Hematopoietic multipotent progenitor cell treated with erythropoietin and hydrocortisone succinate and interleukin-3 and kit ligand, for 6 days (in vitro differentiated cells): ENCODE measurements around the gene DIPK2A.

Experiments used
- DNase-seq: peaks from one replicate; pipeline ENCODE4 v3.0.0-alpha.2; 2015

The DIPK2A gene, protein sequence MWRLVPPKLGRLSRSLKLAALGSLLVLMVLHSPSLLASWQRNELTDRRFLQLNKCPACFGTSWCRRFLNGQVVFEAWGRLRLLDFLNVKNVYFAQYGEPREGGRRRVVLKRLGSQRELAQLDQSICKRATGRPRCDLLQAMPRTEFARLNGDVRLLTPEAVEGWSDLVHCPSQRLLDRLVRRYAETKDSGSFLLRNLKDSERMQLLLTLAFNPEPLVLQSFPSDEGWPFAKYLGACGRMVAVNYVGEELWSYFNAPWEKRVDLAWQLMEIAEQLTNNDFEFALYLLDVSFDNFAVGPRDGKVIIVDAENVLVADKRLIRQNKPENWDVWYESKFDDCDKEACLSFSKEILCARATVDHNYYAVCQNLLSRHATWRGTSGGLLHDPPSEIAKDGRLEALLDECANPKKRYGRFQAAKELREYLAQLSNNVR

DNA sequence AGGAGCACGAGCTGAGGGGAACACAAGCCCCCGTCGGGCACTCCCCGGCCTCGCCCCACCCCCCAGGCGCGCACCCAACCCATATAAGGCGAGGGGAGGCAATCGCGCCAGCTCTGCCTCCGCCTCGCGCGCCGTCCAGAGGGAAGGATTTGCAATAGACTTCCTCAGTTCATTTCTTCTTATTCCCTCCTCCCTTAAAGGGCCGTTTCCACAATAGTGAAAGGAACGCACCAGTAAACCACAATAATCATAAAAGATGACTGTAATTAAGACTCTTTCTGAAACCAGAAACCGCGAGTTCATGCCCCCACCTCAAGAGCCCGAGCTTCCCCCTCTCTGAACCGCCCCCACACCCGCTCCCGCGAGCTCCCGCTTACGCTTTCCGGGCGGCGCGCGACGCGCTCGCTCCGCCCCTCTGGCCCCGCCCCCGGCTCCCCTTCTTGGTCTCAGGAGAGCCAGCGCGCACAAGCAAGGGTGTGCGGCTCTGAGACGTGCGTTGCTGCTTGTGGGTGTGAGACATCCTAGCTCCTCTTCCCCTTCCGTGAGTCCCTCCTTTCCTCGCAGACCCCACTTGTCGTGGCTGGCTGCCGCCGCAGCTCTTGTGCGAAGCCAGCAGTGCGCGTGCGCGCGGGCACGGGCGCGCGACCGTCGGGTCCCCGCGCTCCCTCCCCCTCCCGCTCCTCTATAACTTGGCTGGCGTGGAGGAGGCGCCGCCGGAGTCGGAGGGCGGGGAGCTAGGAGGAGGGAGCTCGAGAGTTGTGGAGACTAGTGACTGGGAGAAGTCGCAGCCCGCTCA lies at the start of gene DIPK2A:
TSS of gene DIPK2A (plus strand) at position 465 of the 796 bp plus-strand sequence. CDS start 510 bp downstream, outside the sequence.
- DNase-seq: peak; percentile 95

DNA sequence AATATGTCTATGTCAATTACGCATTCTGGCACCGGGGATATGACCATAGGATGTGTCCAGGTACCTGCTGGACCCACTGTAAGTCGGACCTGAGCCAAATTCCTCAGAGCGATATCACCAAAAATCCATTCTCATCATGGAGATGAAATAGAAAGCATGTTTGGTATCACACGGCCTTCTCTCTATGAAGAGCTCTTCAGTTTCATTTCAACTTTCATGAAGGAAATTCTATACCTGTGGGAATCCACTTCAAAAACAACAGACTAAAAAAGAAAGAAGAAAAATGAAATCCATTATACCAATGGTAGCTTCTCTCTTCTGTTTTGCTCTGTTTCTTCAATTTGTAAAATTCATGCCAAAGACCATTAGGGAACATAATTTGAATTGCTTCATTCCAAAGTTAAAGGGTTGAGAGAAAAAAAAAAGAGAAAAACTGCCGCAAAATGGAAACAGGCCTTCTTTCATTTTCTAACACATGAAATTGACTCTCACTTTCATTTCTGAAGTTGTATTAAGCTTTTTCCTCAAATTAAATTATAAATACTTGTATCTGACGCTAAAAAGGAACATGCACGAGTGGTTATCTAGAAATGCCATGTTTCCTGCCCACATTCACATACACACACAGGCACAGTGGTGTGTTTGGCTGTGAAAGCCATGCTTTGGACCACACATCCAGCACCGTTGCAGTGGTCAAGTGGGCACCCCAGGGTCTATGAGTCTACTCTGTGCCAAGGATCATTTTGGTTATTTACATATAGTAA lies 46.9 kb upstream of the DIPK2A start:
- peak; percentile 23 for DNase-seq

DNA sequence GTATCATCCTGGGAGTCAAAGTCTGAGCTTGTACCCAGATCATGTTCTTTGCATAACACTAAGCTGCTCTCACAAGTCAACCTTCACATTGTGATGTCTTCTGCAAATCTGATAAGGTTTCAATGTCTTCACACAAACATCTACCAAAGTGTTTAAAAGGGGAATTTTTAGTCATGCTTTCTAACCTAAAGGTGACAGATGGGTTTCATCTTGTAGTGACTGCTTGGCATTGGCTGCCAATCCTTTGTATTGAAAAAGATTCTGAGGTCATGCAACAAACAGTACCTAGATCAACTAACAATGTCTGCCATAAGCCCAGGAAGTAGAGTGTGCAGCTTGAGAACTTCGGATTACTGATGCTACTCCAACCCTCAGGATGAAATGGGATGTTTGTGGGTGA lies 43.6 kb upstream of the DIPK2A start:
- no peak for DNase-seq

DNA sequence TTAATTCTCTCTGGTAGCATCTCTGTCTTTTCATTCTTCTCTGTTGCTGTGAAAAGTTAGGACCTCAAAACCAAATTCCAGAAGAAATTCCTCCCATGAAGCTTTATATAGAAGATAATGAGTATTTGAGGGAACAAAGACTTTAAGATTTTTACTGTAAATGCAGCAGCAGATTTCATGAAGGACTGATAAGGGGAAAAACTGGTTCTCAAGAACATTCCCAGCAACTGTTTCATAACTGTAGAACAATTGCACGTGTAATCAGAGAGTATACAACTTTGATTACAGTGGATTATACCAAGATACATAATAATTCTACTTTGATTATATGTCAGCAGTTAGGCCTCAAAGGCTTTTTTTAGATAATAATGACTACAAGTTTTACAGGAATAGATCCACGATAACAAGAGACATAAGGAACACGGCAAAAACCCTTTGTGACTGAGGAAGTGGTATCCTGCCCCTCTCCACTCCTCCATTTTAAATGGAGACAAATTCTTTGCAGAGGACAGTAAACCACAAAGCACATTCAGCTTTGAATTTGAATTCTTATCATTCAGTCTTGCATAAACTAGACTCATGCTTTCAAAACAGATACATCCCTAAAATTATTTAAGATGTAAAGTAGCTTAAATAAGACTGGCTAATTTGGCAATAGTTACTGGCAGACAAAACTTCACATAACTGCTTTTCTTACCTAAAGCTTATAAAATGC lies 42.9 kb upstream of the DIPK2A start:
- DNase-seq: no peak

DNA sequence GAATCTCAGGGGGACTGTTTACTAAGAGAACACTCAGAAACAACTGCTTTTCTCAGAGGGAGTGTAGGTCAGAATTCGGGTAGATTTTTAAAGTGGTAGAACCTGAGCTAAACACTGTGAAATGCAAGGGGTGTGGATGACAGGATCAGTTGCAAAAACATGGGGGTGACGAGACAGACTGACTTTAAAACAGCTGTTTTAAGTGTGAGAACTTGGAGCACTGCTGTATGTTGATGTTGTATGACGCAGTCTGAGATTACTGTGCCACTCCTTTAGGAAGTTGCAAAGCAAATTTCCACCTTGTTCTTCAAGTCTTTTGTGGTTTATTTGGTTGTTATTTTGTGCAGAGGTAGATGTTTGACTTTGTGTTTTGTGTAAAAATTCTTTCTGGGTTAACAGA lies 36.8 kb upstream of the DIPK2A start:
- no peak for DNase-seq

DNA sequence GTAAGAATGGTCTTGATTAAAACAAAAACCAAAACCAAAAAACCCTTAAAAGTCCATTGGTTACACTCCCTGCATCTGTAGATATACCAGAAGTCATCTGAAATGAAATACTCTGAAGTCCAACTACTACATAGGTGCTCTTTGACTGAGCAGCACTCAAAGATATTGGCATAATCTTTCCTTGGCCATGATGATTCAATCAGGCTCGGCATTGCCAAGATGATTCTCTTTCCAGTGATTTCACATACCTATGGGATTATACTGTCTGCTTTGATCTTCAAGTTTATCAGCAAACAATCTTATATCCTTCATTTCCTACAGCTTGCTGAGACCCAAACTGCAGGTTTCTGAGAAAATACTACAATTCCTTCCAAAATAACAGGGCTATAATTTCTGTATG lies 35.9 kb upstream of the DIPK2A start:
- DNase-seq: no peak

DNA sequence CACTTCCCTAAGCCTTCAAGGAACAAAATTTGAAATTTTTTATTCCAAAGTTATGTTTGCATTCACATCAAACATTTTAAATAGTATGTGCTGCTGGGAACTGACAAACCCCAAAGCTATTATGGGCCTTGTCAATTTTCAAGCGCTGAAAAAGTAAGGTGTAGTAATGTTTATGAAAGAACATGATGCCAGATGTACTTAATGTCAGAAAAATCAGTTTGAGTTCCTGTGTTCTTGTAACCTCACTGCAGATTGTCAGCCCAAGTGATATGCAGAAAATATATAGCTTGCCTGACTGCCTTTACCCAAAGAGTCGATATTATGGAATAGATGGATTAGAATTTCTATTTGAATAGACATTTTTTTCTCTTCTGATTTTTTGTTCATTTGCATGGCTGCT lies 20.8 kb upstream of the DIPK2A start:
- no peak for DNase-seq

DNA sequence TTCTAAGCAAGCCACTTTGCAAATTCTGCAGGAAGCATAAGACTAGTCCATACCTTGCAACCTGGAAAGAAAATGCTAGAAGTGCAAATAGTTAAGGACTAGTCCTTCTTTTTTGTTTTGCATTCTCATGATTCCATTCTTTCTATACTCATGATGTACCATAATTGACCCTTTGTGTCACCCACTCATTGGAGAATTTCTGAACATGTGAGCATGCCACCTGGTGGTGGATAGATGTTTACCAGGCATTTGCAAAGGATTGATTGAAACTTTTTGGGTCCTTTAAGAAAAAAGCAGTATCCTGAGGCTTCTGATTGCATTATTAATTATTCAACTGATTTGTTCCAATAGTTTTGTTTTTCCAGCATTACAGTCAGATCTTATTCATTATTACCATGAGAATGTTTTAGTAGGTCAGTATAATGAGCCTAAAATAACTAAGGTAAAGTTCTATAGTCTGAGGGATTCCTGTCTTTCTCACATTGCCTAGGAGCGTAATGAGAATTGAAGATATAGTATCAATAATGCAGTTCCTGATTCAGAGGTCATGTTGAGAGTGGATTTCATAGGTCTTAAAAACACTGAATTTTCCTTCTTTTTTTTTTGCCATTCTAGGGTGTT lies 20.2 kb upstream of the DIPK2A start:
- DNase-seq: peak; percentile 73

DNA sequence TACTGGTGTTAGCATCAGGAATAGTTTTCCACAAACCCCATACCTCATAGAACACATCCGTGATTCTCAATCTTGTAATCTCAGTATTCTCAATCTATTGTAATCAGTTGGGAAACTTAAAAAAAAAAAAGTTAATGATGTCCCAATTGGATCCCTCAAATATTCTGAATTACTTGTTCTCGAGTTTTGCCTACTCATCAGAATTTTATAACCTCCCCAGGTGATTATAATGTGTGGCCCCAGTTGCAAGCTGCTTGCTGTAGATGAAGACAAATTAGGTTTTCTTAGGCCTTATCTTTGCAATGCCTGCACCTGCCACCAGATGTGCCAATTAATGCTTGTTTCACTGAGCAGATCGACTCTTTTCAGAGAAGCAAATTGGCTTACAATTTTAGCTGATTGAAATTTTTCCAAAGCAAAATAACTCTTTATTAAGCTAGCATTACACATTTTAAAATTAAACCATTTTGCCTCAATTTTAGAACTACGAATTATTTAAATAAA lies 19.0 kb upstream of the DIPK2A start:
- peak; percentile 32 for DNase-seq

DNA sequence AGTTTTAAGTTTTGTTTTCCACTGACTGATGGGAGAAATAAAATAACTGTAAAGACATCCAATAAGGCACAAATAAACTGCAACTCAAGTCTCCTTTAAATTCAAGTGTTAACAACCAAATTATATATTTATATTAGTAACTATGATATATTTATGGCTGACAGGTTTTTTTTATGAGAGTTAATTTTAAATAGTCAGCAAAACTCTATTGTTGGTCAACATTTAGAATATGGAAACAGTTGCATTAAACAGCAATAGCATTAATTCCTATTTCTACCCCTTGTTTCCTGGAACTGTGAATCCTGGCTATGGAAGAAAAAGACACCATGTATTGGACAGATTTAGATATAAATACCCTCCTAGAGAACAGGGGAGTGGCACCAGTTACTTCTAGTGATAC lies 16.5 kb upstream of the DIPK2A start:
- DNase-seq: no peak

DNA sequence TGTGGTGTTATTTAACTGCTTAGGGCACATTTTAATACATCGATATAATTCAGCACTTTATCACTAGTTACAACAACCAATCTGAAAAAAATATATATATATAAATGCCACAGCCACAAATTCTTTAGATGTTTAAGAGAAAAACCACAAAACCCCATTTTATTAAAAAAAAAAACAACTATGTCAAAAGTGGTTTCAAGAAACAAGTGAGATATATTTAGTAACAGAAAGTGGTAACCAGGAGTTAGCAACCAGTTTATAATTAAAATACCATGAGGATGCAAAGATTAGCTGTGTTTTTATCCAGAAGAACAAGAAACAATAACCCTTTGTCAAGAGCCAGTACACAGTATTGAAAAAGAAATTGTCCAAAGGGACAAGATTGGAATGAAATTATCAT lies 14.8 kb upstream of the DIPK2A start:
- no peak for DNase-seq

DNA sequence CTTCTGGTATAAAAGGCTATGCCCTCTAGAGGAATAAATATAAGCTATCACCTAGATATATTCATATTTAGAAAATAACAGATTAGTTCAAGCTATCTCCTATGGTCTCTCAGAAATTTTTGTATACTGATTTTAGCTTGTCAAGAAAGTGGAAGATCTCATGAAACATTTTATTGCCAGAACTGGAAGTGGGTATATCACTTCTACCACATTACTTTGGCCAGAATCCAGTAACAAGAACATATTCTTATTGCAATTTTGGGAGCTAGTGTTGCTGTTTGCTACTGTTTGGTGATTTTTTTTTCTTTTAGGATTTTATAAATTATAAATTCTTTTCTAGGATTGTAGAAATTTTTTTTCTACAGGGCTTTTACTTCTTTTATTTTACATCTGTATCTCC lies 14.2 kb upstream of the DIPK2A start:
- no peak for DNase-seq

DNA sequence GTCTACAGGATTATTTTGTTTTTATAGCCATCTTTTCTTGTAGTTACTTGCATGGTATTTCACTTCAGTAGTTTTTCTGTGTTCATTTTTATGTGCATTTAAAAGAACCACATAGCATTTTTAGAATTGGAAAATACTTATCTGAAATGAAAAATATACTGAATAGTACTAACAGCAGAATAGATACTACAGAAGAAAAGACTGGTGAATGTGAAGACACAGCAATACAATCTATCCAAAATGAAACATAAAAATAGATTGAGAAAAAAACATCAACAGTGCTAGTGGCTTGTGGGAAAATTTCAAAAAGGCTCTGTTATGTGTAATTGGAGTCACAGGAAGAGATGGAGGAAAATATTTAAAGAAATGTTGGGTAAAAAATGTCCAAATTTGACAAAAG lies 12.7 kb upstream of the DIPK2A start:
- no peak for DNase-seq

DNA sequence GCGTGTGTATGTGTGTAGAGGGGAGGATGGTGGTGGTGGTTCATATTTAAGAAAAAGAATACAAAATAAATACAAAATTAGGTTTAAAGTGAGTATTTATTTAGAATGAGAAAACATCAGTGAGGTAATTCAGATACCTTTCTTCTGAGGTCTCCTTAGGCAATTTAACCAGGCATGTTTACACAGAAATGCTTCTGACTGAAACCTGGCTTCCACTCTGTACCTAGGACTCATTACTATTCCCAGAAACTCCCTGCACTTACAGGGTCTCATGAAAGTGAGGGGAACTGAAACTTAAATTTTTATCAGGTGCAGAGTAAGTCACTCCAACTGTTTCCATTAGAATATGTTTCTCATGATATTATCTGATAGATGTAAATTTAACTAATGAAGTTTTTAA lies 10.3 kb upstream of the DIPK2A start:
- DNase-seq: no peak

DNA sequence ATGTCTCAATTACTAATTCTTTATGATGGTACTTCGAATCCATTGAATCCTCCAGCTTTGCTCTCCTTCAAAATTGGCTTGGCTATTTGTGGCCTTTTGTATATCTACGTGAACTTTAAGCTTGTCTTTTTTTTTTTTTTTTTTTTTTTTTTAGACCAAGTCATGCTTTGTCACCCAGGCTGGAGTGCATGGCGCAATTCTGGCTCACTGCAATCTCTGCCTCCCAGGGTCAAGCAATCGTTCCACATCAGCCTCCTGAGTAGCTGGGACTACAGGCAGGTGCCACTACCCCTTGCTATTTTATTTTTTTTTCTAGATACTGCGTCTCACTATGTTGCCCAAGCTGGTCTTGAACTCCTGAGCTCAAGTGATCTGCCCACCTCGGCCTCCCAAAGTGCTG lies 7.7 kb upstream of the DIPK2A start:
- no peak for DNase-seq

DNA sequence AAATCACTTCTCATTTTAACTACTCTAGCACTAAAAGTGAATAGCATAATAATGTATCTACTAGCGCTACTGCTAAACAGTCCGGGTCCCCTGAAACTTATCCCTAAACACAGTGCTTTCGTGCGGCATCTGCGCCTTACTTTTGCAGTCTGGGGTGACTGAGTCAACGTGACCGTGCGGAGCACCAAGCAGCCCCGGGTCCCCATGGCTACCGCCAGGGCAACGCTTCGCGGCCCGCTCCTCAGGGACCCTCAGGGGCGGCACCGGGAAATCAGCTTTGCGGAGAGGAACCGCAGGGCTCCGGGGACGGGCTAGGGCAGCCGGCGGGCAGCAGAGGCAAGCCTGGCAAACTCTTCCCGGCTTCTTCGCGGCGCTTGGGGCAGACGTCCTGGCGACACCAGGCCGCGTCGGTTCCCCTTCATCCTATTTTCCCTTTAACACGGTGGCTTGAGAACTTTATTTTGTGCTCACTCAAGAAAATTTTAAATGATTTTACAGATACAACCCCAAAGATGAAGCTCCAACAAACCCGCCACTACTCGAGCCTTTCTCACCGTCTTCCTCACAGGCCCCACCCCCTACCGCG lies 757 bp upstream of the DIPK2A start:
- peak; percentile 71 for DNase-seq

DNA sequence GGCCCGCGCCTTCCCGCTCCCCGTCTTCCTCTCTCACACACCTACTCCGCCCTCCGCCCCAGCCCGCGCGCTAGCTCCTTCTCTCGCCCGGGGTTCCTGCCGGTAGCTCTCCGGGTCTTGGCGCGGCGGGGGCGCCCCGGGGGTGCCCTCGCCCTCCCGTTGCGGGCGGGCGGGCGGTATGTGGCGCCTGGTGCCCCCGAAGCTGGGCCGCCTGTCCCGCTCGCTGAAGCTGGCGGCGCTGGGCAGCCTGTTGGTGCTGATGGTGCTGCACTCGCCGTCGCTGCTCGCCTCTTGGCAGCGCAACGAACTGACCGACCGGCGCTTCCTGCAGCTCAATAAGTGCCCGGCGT lies 507 bp downstream of the DIPK2A start:
- DNase-seq: no peak

DNA sequence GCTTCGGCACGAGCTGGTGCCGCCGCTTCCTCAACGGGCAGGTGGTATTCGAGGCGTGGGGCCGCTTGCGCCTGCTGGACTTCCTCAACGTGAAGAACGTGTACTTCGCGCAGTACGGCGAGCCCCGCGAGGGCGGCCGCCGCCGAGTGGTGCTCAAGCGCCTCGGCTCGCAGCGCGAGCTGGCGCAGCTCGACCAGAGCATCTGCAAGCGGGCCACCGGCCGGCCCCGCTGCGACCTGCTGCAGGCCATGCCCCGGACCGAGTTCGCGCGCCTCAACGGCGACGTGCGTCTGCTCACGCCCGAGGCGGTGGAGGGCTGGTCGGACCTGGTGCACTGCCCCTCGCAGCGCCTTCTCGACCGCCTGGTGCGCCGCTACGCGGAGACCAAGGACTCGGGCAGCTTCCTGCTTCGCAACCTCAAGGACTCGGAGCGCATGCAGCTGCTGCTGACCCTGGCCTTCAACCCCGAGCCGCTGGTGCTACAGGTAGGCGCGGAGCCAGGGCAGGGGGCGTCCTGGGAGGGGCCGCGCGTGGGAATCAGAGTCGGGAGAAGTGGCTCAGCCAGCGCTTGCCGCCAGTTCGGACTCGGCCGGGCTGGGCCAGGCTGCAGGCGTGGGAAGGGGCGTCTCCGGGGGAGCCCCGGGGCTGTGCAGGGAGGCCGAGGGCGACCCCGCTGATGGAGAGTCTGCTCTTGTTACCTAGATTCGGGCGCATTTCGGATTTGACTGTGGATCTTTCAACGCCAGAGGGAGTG lies 1.1 kb downstream of the DIPK2A start:
- peak; percentile 74 for DNase-seq

DNA sequence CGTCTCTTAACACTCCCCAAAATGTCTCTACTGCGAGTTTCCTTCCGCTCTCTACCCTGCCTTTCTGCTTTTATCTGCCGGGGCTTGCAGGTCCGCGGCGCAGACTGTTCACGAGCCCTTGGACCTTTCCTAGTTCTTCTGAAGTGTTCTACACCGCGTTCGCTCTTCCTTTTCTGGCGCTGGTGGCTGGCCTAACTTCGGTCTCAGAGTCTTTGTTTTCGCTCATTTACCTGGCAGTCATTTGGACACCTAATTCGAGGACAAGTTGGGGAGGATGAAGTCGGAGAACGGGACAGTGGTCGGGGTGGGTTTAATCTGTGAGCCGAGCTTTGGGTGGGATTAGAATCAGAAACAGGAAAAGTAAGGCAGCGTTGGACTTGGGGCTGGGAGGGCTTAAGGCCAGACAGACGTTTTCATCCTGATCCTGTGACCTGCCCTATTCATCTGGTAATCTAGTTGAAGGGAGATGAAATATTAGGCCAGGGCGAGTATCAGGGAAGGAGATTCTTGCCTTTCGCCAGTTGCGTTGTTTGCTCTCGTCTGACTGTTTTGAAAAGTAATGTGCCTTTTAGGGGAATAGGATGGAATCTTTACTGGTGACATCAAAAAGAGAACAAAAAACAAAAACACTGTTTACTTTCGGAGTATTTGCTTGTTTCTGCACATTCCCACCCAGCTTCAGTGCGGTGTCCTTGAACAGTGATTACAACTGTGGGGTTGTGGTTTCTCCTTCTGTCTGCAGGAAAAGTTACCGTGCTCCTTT lies 1.8 kb downstream of the DIPK2A start:
- DNase-seq: peak; percentile 94
